OCI-LY3 (cell line): ENCODE measurements around the gene TREML4.

Experiments
- EZH2phosphoT487 ChIP-seq: fragments of 200-600 bp; shearing (Covaris generic); IDR thresholded peaks from 2 replicates; pipeline ENCODE4 v1.6.1; 2018; ENCODE audit warnings: antibody characterized with exemption, mixed run types, low read depth
- TF ChIP-seq, protein P1 (sequence below): fragments of 200-600, 300-600 bp; sonication (generic); IDR thresholded peaks from 2 replicates; pipeline ENCODE4 v1.5.1; 2014; ENCODE audit warnings: antibody characterized with exemption, low read length, low read depth

DNA sequence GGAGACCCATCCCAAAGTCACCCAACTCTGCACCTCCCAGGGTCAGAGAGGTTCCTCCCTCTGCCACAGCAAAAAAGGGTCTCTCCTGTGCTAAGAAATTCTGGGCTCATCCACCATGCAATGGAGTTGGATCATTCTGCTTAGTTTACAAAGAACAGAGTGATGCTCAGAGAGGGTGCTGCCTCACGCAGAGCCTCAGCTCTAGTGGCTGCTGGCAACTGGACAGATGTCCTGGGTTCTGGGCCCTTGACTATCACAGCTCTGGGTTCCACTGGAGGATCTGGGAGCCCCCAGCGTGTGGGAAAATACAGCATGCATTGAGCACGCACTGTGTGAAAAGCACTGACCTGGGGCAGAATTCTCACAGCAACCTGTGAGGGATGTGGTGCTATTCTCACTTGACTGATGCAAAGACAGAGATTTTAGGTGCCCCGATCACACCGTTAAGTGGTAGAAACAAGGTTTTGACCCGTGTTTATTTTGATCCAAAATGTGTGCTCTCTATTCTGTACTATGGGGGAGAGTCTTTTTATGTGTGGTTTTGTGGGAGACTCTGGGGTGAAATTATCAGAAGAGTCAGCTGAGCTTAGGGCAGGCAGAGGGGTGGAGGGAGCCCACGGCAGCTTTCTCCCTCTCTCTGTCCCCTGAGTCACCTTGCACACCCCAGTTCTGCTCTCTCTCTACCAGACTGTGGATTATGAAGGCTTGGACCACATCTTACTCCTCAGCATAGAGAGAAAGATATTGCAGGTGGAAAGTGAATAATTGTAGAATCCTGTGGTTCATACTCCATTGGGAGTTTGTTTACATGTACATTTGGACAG, 19.9 kb downstream of the TREML4 start:
- TF ChIP-seq, protein P1, sequence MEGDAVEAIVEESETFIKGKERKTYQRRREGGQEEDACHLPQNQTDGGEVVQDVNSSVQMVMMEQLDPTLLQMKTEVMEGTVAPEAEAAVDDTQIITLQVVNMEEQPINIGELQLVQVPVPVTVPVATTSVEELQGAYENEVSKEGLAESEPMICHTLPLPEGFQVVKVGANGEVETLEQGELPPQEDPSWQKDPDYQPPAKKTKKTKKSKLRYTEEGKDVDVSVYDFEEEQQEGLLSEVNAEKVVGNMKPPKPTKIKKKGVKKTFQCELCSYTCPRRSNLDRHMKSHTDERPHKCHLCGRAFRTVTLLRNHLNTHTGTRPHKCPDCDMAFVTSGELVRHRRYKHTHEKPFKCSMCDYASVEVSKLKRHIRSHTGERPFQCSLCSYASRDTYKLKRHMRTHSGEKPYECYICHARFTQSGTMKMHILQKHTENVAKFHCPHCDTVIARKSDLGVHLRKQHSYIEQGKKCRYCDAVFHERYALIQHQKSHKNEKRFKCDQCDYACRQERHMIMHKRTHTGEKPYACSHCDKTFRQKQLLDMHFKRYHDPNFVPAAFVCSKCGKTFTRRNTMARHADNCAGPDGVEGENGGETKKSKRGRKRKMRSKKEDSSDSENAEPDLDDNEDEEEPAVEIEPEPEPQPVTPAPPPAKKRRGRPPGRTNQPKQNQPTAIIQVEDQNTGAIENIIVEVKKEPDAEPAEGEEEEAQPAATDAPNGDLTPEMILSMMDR, result no peak
- no peak for TF ChIP-seq EZH2phosphoT487
